ENCODE data around the gene RBFOX1. TPM values are rescaled to one million over a fixed set of nuclear protein-coding genes. Genes with fewer than 3 reads are reported as not detected.

The RBFOX1 gene
- total and polyA plus RNA-seq, 2 donors (not counting 1 experiment from before 2014, with no cell fraction given) = not detected

GRCh38 chr16:7391694-7392093 lies 59.0 kb downstream of the RBFOX1 start:
- Histone ChIP-seq H3K36me3 (replicated peaks in 1 of 2; ENCODE audit: control extremely low read depth in 1 of 2, control insufficient read depth in 1 of 2, extremely low read depth in 1 of 2, insufficient read depth in 2 of 2, low read length in 1 of 2) (no peaks in the 10 kb centered on the region), H3K4me3 (ENCODE audit: control extremely low read depth in 1 of 5, extremely low read depth in 1 of 5, insufficient read depth in 1 of 5, low read depth in 2 of 5, low read length in 4 of 5) (no peak overlapping the region), H3K27ac (ENCODE audit: low read length in 2 of 2) (no peak overlapping the region), H3K27me3 (replicated peaks in 1 of 4; ENCODE audit: control extremely low read depth in 1 of 4, control insufficient read depth in 3 of 4, insufficient read depth in 4 of 4, low read length in 3 of 4) (no peaks in the 10 kb centered on the region), H3K4me2 (replicated peaks; ENCODE audit: low read depth, low read length, poor library complexity, severe bottlenecking) (no peak overlapping the region), H4K20me1 (ENCODE audit: control insufficient read depth, insufficient read depth, low read length, poor library complexity, severe bottlenecking) (no peaks in the 10 kb centered on the region), H3K79me2 (ENCODE audit: control insufficient read depth, insufficient read depth, low read length) (no peaks in the 10 kb centered on the region), H3K4me1 (ENCODE audit: control insufficient read depth in 2 of 2, insufficient read depth in 2 of 2, low read length in 2 of 2) (no peaks in the 10 kb centered on the region), H3K9ac (ENCODE audit: low read length) (no peak overlapping the region), H3K9me3 (ENCODE audit: control extremely low read depth in 1 of 3, control insufficient read depth in 2 of 3, insufficient read depth in 1 of 3, low read length in 2 of 3) (peaks cover 0 to 5% (median 3%) of the 10 kb centered on the region in 3 donors), H2AFZ (ENCODE audit: insufficient read depth, low read depth, low read length, poor library complexity, severe bottlenecking) (no peak overlapping the region)
- Mint-ChIP-seq H3K4me3 (no peak overlapping the region), H3K4me1 (no peaks in the 10 kb centered on the region), H3K27ac (no peak overlapping the region), H3K9me3 (ENCODE audit: insufficient read depth) (peaks cover 8% of the 10 kb centered on the region), H3K27me3 (no peaks in the 10 kb centered on the region)
- DNase-seq (no peak), ATAC-seq (ENCODE audit: low read depth) (no peak)
- 89% methylated on average over 4 of the region's 5 CpGs for WGBS (ENCODE audit: insufficient coverage)
- intact Hi-C loops (cut with micrococcal nuclease) = no loop called here
- TF ChIP-seq CTCF (IDR thresholded peaks at IDR 0.05) (no peak), EZH2 (IDR thresholded peaks at IDR 0.05; ENCODE audit: borderline replicate concordance, insufficient read depth, low read depth, low read length, poor library complexity, severe bottlenecking) (no peak)
- ChIA-PET POLR2A (no interaction called here), CTCF (no interaction called here)

GRCh38 chr16:7392206-7392605 lies 59.6 kb downstream of the RBFOX1 start:
- DNase-seq (no peak), ATAC-seq (ENCODE audit: low read depth) (no peak)
- no peaks in the 10 kb centered on the region for H4K20me1 ChIP-seq (ENCODE audit: control insufficient read depth, insufficient read depth, low read length, poor library complexity, severe bottlenecking)
- POLR2A ChIA-PET = no interaction called here
- no CpG with 5 or more reads among the region's 1 CpG for WGBS (ENCODE audit: insufficient coverage)
- no peaks in the 10 kb centered on the region for H3K79me2 ChIP-seq (ENCODE audit: control insufficient read depth, insufficient read depth, low read length)
- intact Hi-C loops (cut with micrococcal nuclease) = no loop called here
- H2AFZ ChIP-seq (ENCODE audit: insufficient read depth, low read depth, low read length, poor library complexity, severe bottlenecking) = no peak overlapping the region
- no peaks in the 10 kb centered on the region for H3K27me3 ChIP-seq (replicated peaks in 1 of 4; ENCODE audit: control extremely low read depth in 1 of 4, control insufficient read depth in 3 of 4, insufficient read depth in 4 of 4, low read length in 3 of 4)
- TF ChIP-seq EZH2 (IDR thresholded peaks at IDR 0.05; ENCODE audit: borderline replicate concordance, insufficient read depth, low read depth, low read length, poor library complexity, severe bottlenecking) (no peak), CTCF (IDR thresholded peaks at IDR 0.05) (no peak)
- H3K4me1 Mint-ChIP-seq = no peaks in the 10 kb centered on the region
- peaks cover 0 to 5% (median 3%) of the 10 kb centered on the region in 3 donors for H3K9me3 ChIP-seq (ENCODE audit: control extremely low read depth in 1 of 3, control insufficient read depth in 2 of 3, insufficient read depth in 1 of 3, low read length in 2 of 3)
- H3K9ac ChIP-seq (ENCODE audit: low read length) = no peak overlapping the region
- no peak overlapping the region for H3K4me3 Mint-ChIP-seq
- H3K27me3 Mint-ChIP-seq = no peaks in the 10 kb centered on the region
- no peak overlapping the region for H3K27ac Mint-ChIP-seq
- H3K36me3 ChIP-seq (replicated peaks in 1 of 2; ENCODE audit: control extremely low read depth in 1 of 2, control insufficient read depth in 1 of 2, extremely low read depth in 1 of 2, insufficient read depth in 2 of 2, low read length in 1 of 2) = no peaks in the 10 kb centered on the region
- no peak overlapping the region for H3K27ac ChIP-seq (ENCODE audit: low read length in 2 of 2)
- CTCF ChIA-PET = no interaction called here
- peaks cover 8% of the 10 kb centered on the region for H3K9me3 Mint-ChIP-seq (ENCODE audit: insufficient read depth)
- H3K4me1 ChIP-seq (ENCODE audit: control insufficient read depth in 2 of 2, insufficient read depth in 2 of 2, low read length in 2 of 2) = no peaks in the 10 kb centered on the region
- H3K4me2 ChIP-seq (replicated peaks; ENCODE audit: low read depth, low read length, poor library complexity, severe bottlenecking) = no peak overlapping the region
- no peak overlapping the region for H3K4me3 ChIP-seq (ENCODE audit: control extremely low read depth in 1 of 5, extremely low read depth in 1 of 5, insufficient read depth in 1 of 5, low read depth in 2 of 5, low read length in 4 of 5)
